WTC11 (cell line): ENCODE data around the gene TLK1. TPM values are rescaled to one million over a fixed set of nuclear protein-coding genes. Genes with fewer than 3 reads are reported as not detected.
A peak's percentile ranks its signal among the peaks of the same experiment; 100 is the strongest.

Source experiments
- ATAC-seq: fragments of 200-7000 bp; cut with Tn5 transposase; 2 replicates; pipeline ENCODE4 v1.10.0; 2021; ENCODE audit warnings: mild to moderate bottlenecking, moderate library complexity
- CTCF ChIA-PET: fragments of 300-600 bp; sonication (Branson Sonifier 250); formaldehyde crosslinking; loops from one replicate; lab custom pipeline; 2021; ENCODE audit warnings: antibody characterized with exemption; lab: Charles Lee
- POLR2A ChIA-PET: fragments of 350-600 bp; sonication (Branson Sonifier 250); formaldehyde crosslinking; loops from one replicate; lab custom pipeline; 2021; ENCODE audit warnings: antibody characterized with exemption; lab: Charles Lee
- DNase-seq: peaks from one replicate; pipeline ENCODE4 v3.0.0; 2021; ENCODE audit warnings: low spot score
- H3K27ac Mint-ChIP-seq: 2 replicates; pipeline ENCODE4 v1.8.0; 2021; ENCODE audit warnings: mixed read lengths
- H3K27me3 Mint-ChIP-seq: 2 replicates; pipeline ENCODE4 v1.8.0; 2021; ENCODE audit warnings: low read depth, mild to moderate bottlenecking, moderate library complexity, mixed read lengths
- H3K36me3 Mint-ChIP-seq: 2 replicates; pipeline ENCODE4 v1.8.0; 2021; ENCODE audit warnings: mixed read lengths
- H3K4me1 Mint-ChIP-seq: 2 replicates; pipeline ENCODE4 v1.8.0; 2022; ENCODE audit warnings: mixed read lengths
- H3K4me3 Mint-ChIP-seq: 2 replicates; pipeline ENCODE4 v1.8.0; 2021; ENCODE audit warnings: mild to moderate bottlenecking, moderate library complexity, mixed read lengths
- H3K9me3 Mint-ChIP-seq: 2 replicates; pipeline ENCODE4 v1.8.0; 2021; ENCODE audit warnings: mixed read lengths
- CTCF ChIP-seq: fragments of 200-600 bp; IDR thresholded peaks from 2 replicates; pipeline ENCODE4 v1.8.0; 2022; ENCODE audit warnings: antibody characterized with exemption
- GABPB1 ChIP-seq: sonication (generic); formaldehyde crosslinking; IDR thresholded peaks from 2 replicates; pipeline ENCODE4 v1.8.1; 2023; ENCODE audit warnings: mild to moderate bottlenecking, missing genetic modification reagents
- GTF2I ChIP-seq: fragments of 250-450 bp; sonication (Bioruptor Pico); conservative IDR thresholded peaks from 2 replicates; pipeline ENCODE4 v1.4.0; 2021; ENCODE audit warnings: mild to moderate bottlenecking
- HMGXB4 ChIP-seq: sonication (generic); formaldehyde crosslinking; IDR thresholded peaks from 2 replicates; pipeline ENCODE4 v1.8.1; 2023; ENCODE audit warnings: mild to moderate bottlenecking, moderate library complexity, missing genetic modification reagents
- JAZF1 ChIP-seq: fragments of 250-450 bp; sonication (Bioruptor Pico); IDR thresholded peaks from 2 replicates; pipeline ENCODE4 v1.9.0; 2021; ENCODE audit warnings: moderate library complexity, mild to moderate bottlenecking, inconsistent platforms
- TP53 ChIP-seq: sonication (generic); formaldehyde crosslinking; IDR thresholded peaks from 2 replicates; pipeline ENCODE4 v1.8.1; 2023; ENCODE audit warnings: mild to moderate bottlenecking, missing genetic modification reagents
- ZNF121 ChIP-seq: sonication (generic); formaldehyde crosslinking; IDR thresholded peaks from 2 replicates; pipeline ENCODE4 v1.8.0; 2023; ENCODE audit warnings: missing genetic modification reagents
- ZNF281 ChIP-seq: sonication (generic); formaldehyde crosslinking; IDR thresholded peaks from 2 replicates; pipeline ENCODE4 v1.8.0; 2023; ENCODE audit warnings: mild to moderate bottlenecking, missing genetic modification reagents
- total RNA-seq: library from RNA; stranded (reverse); gene quantifications from 3 replicates; pipeline ENCODE4 v1.2.3, GENCODE V29; 2021
- TF ChIP-seq, protein P1 (sequence below): sonication (generic); formaldehyde crosslinking; IDR thresholded peaks from 2 replicates; pipeline ENCODE4 v1.8.0; 2022; ENCODE audit warnings: mild to moderate bottlenecking, missing genetic modification reagents
- TF ChIP-seq, protein P2 (sequence below): sonication (generic); formaldehyde crosslinking; IDR thresholded peaks from 2 replicates; pipeline ENCODE4 v1.8.1; 2023; ENCODE audit warnings: mild to moderate bottlenecking, missing genetic modification reagents, moderate library complexity
- TF ChIP-seq, protein P3 (sequence below): sonication (generic); formaldehyde crosslinking; IDR thresholded peaks from 2 replicates; pipeline ENCODE4 v1.8.0; 2022; ENCODE audit warnings: missing genetic modification reagents

TLK1 gene
- total RNA-seq, 1 experiment from 2014 or later = 91.1 TPM

GRCh38 chr2:171086352-171087290 is 74.1 kb downstream of the TLK1 start:
- H3K27me3 Mint-ChIP-seq = no peaks in the 10 kb centered on the region
- peak; percentile 62 for DNase-seq
- POLR2A ChIA-PET = interaction anchor here (1.1 kb wide), 1 partner anchor 114 kb away, joined by 3 read pairs; no protein-coding TSS in a partner anchor
- H3K9me3 Mint-ChIP-seq = no peaks in the 10 kb centered on the region
- H3K27ac Mint-ChIP-seq = peak overlapping the region; percentile 88
- TF ChIP-seq CTCF (peak; percentile 38; the same call in 1 of the 2 replicates), GTF2I (CRISPR knock-in tag) (no peak), ZNF121 (CRISPR knock-in tag) (peak; percentile 81; the same call in 1 of the 2 replicates)
- ATAC-seq = peak; percentile 91
- no peaks in the 10 kb centered on the region for H3K36me3 Mint-ChIP-seq
- CTCF ChIA-PET = interaction anchor here (0.5 to 3.9 kb wide), 54 partner anchors 9 to 437 kb away, joined by 3 to 23 read pairs (median 4); partner anchors contain the start of genes DCAF17 and METTL8
- H3K4me3 Mint-ChIP-seq = no peak overlapping the region
- peaks cover 36% of the 10 kb centered on the region for H3K4me1 Mint-ChIP-seq

DNA sequence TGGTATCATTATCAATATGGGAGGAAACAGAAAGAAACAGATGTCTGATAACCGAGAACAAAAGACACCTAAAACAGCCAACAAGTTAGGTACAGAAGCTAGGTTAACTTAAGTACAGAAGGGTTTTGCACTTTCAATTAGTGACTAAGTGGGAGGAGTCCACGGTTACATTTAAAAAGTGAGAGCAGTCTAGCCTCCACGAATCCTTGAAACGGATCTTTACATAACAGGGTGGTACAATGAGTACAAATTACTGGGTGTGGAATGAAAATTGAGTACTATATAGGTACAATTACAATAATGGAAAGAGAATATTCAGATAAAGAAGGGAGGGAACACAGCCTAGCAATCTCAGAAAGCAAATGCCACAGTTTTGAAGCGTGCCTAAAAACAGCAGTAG is 76.6 kb downstream of the TLK1 start:
- POLR2A ChIA-PET = no interaction called here
- Mint-ChIP-seq H3K27ac (peak overlapping the region; percentile 47), H3K4me3 (no peak overlapping the region)
- TF ChIP-seq JAZF1 = no peak
- TF ChIP-seq, all 79 proteins: peak for 0
- ATAC-seq = no peak
- Mint-ChIP-seq H3K36me3 (peaks cover 2% of the 10 kb centered on the region), H3K9me3 (no peaks in the 10 kb centered on the region), H3K4me1 (peaks cover 37% of the 10 kb centered on the region), H3K27me3 (no peaks in the 10 kb centered on the region)
- DNase-seq = no peak
- CTCF ChIA-PET = no interaction called here

- H3K9me3 Mint-ChIP-seq = 0 out of 2 replicates have a peak, but pooled peaks cover 4% of the 10 kb centered on the region
- TF ChIP-seq HMGXB4 (CRISPR knock-in tag) (no peak), ZNF281 (no peak)
- TF ChIP-seq, protein P1, sequence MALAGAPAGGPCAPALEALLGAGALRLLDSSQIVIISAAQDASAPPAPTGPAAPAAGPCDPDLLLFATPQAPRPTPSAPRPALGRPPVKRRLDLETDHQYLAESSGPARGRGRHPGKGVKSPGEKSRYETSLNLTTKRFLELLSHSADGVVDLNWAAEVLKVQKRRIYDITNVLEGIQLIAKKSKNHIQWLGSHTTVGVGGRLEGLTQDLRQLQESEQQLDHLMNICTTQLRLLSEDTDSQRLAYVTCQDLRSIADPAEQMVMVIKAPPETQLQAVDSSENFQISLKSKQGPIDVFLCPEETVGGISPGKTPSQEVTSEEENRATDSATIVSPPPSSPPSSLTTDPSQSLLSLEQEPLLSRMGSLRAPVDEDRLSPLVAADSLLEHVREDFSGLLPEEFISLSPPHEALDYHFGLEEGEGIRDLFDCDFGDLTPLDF (CRISPR knock-in tag) = no peak
- no peaks in the 10 kb centered on the region for H3K27me3 Mint-ChIP-seq
- no peak for ATAC-seq
- peak overlapping the region; percentile 28 for H3K27ac Mint-ChIP-seq
- peaks cover 9% of the 10 kb centered on the region for H3K36me3 Mint-ChIP-seq
- H3K4me1 Mint-ChIP-seq = peaks cover 37% of the 10 kb centered on the region
- ChIA-PET POLR2A (no interaction called here), CTCF (no interaction called here)
- DNase-seq = no peak
- H3K4me3 Mint-ChIP-seq = no peak overlapping the region
Observed at GRCh38 chr2:171083451-171083850, 77.2 kb downstream of the TLK1 start.

- Mint-ChIP-seq H3K4me3 (no peak overlapping the region), H3K27me3 (no peaks in the 10 kb centered on the region), H3K27ac (peak overlapping the region; percentile 4), H3K9me3 (0 out of 2 replicates have a peak, but pooled peaks cover 5% of the 10 kb centered on the region), H3K36me3 (peaks cover 20% of the 10 kb centered on the region), H3K4me1 (peaks cover 28% of the 10 kb centered on the region)
- ChIA-PET CTCF (no interaction called here), POLR2A (interaction anchor here (0.6 kb wide), 1 partner anchor 30 kb away, joined by 3 read pairs; no protein-coding TSS in a partner anchor)
- ATAC-seq (no peak), DNase-seq (no peak)
- TF ChIP-seq, protein P2, sequence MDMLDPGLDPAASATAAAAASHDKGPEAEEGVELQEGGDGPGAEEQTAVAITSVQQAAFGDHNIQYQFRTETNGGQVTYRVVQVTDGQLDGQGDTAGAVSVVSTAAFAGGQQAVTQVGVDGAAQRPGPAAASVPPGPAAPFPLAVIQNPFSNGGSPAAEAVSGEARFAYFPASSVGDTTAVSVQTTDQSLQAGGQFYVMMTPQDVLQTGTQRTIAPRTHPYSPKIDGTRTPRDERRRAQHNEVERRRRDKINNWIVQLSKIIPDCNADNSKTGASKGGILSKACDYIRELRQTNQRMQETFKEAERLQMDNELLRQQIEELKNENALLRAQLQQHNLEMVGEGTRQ = no peak
- TF ChIP-seq GABPB1 (CRISPR knock-in tag) (no peak), TP53 (CRISPR knock-in tag) (no peak)
- TF ChIP-seq, protein P3, sequence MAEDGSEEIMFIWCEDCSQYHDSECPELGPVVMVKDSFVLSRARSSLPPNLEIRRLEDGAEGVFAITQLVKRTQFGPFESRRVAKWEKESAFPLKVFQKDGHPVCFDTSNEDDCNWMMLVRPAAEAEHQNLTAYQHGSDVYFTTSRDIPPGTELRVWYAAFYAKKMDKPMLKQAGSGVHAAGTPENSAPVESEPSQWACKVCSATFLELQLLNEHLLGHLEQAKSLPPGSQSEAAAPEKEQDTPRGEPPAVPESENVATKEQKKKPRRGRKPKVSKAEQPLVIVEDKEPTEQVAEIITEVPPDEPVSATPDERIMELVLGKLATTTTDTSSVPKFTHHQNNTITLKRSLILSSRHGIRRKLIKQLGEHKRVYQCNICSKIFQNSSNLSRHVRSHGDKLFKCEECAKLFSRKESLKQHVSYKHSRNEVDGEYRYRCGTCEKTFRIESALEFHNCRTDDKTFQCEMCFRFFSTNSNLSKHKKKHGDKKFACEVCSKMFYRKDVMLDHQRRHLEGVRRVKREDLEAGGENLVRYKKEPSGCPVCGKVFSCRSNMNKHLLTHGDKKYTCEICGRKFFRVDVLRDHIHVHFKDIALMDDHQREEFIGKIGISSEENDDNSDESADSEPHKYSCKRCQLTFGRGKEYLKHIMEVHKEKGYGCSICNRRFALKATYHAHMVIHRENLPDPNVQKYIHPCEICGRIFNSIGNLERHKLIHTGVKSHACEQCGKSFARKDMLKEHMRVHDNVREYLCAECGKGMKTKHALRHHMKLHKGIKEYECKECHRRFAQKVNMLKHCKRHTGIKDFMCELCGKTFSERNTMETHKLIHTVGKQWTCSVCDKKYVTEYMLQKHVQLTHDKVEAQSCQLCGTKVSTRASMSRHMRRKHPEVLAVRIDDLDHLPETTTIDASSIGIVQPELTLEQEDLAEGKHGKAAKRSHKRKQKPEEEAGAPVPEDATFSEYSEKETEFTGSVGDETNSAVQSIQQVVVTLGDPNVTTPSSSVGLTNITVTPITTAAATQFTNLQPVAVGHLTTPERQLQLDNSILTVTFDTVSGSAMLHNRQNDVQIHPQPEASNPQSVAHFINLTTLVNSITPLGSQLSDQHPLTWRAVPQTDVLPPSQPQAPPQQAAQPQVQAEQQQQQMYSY (CRISPR knock-in tag) = no peak
Observed at GRCh38 chr2:171081649-171082111, 79.0 kb downstream of the TLK1 start.
